Nephron (organoid): ENCODE measurements around the gene DBF4B.
A peak's percentile ranks its signal among the peaks of the same experiment; 100 is the strongest.
"Not testable (repeated sequence)": the region's sequence is repeated elsewhere in the genome, so short reads cannot be mapped to it uniquely, and the experiment has no call there.

Experiments used
- H3K27ac Mint-ChIP-seq, 3 experiments: 2 replicates each; pipeline ENCODE4 v1.8.0; 2020; ENCODE audit warnings: mixed read lengths in 3 of 3, mild to moderate bottlenecking in 2 of 3, moderate library complexity in 1 of 3
- H3K27me3 Mint-ChIP-seq: 2 replicates; pipeline ENCODE4 v1.8.0; 2021; ENCODE audit warnings: low read depth, mild to moderate bottlenecking, moderate library complexity, mixed read lengths
- H3K36me3 Mint-ChIP-seq: 2 replicates; pipeline ENCODE4 v1.8.0; 2020; ENCODE audit warnings: low read depth, mixed read lengths
- H3K4me1 Mint-ChIP-seq: 2 replicates; pipeline ENCODE4 v1.8.0; 2020; ENCODE audit warnings: mixed read lengths
- H3K4me3 Mint-ChIP-seq, 3 experiments: 2 replicates each; pipeline ENCODE4 v1.8.0; 2020; ENCODE audit warnings: mild to moderate bottlenecking in 3 of 3, mixed read lengths in 3 of 3, moderate library complexity in 2 of 3
- H3K9me3 Mint-ChIP-seq: 2 replicates; pipeline ENCODE4 v1.8.0; 2020; ENCODE audit warnings: mixed read lengths
- TF ChIP-seq, protein P1 (sequence below), 3 experiments: fragments of 200-600 bp; sonication (generic); IDR thresholded peaks; one replicate each; pipeline ENCODE4 v1.5.0; 2021; ENCODE audit warnings: antibody characterized with exemption in 3 of 3; ENCODE audit not compliant: unreplicated experiment in 3 of 3

DBF4B gene

DNA sequence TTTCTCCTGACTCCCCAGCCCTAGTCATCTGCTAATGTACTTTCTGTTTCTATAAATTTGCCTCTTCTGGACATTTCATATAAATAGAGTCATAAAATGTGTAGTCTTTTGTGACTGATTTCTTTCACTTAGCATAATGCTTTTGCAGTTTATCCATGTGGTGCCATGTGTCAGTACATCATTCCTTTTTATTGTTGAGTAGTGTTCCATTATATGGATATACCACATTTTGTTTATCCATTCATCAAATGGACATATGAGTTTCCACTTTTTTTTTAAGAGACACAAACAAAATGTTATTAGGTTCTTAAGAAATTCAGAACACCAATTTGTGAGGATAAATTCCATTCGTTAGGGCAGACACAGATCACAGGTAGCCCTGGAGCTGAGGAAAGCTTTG, 11.0 kb downstream of the DBF4B start:
- H3K36me3 Mint-ChIP-seq = peaks cover 55% of the 10 kb centered on the region
- no peak overlapping the region for H3K27ac Mint-ChIP-seq
- no peaks in the 10 kb centered on the region for H3K27me3 Mint-ChIP-seq
- TF ChIP-seq, protein P1, sequence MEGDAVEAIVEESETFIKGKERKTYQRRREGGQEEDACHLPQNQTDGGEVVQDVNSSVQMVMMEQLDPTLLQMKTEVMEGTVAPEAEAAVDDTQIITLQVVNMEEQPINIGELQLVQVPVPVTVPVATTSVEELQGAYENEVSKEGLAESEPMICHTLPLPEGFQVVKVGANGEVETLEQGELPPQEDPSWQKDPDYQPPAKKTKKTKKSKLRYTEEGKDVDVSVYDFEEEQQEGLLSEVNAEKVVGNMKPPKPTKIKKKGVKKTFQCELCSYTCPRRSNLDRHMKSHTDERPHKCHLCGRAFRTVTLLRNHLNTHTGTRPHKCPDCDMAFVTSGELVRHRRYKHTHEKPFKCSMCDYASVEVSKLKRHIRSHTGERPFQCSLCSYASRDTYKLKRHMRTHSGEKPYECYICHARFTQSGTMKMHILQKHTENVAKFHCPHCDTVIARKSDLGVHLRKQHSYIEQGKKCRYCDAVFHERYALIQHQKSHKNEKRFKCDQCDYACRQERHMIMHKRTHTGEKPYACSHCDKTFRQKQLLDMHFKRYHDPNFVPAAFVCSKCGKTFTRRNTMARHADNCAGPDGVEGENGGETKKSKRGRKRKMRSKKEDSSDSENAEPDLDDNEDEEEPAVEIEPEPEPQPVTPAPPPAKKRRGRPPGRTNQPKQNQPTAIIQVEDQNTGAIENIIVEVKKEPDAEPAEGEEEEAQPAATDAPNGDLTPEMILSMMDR (IDR thresholded peaks at IDR 0.05; ENCODE audit: unreplicated experiment in 3 of 3) = no peak
- no peak overlapping the region for H3K4me3 Mint-ChIP-seq
- peaks cover 5% of the 10 kb centered on the region for H3K9me3 Mint-ChIP-seq
- no peaks in the 10 kb centered on the region for H3K4me1 Mint-ChIP-seq

DNA sequence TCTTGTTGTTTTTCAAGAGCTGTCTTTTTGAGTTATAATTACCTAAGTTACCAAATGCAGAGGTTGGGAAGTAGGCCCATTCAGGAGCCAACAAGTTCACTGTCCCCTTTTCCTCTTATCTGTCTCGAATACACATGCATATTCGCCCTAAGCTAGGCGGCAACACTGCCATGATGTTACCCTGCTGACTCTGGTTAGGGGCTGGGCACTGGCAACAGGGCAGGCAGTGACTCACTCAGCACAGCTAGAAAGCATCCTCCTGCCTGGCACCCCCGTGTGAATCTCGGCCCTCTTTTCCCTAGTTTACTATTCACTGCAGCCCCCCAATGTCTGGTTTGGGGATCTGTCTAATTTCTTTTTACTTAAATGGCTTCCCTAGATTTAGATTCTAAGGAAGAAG, 13.8 kb downstream of the DBF4B start:
- Mint-ChIP-seq H3K27me3 (no peaks in the 10 kb centered on the region), H3K9me3 (peaks cover 5% of the 10 kb centered on the region), H3K36me3 (peaks cover 46% of the 10 kb centered on the region), H3K4me1 (no peaks in the 10 kb centered on the region), H3K4me3 (no peak overlapping the region), H3K27ac (no peak overlapping the region)
- TF ChIP-seq, protein P1 (IDR thresholded peaks at IDR 0.05; ENCODE audit: unreplicated experiment in 3 of 3) = no peak

DNA sequence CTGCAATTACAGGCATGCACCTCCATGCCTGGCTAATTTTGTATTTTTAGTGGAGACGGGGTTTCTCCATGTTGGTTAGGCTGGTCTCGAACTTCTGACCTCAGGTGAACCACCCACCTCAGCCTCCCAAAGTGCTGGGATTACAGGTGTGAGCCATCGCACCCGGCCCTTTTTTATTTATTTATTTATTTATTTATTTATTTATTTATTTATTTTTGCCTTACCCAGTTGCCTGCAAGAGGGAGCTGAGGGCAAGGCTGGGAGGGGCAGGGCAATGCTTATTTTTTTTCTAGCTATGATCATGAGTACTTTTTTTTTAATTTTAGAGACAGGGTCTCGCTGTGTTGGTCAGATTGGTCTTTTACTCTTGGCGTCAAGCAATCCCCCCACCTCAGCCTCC, 17.7 kb downstream of the DBF4B start:
- H3K27ac Mint-ChIP-seq, H3K9me3 Mint-ChIP-seq, H3K27me3 Mint-ChIP-seq, H3K4me3 Mint-ChIP-seq, H3K4me1 Mint-ChIP-seq: not testable (repeated sequence)
- H3K36me3 Mint-ChIP-seq = peaks cover 31% of the 10 kb centered on the region

DNA sequence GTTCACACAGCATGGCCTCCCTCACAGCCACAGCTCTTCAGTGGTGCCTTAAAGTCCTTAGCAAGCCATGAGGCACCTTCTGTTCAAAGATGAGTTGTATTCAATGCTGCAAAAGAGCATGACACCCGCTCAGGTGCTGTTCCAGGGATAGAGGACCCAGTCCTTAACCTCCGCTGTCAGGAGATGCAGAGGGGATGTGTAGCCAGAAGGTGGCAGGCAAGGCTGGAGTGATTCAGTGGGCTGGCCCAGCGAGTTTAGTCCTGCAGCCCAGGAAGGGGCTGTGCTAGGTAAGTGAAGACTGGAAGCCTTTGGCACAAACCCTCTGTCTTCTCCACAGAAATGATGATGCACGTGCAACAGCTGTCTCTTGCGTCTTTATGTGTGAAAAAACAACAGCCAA, 25.3 kb downstream of the DBF4B start:
- peaks cover 24% of the 10 kb centered on the region for H3K36me3 Mint-ChIP-seq

DNA sequence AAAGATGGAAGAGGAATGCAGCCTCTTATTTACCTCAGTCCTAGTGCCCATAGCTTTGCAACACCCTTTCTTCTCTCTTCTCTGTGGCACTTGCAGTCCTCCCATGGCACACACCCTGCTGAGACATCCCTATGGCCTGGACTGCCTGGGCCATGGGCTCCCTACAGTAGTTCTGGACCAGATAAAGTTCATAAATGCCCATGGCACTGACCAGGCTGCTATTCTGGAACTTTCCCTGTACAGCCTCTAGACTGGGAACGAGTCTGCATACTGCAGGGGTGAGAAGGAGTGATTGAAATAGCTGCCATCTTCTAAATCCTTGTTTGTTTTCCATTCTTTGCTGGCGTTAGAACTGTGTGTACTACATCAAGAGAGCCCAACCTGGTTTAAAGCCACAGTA, 25.8 kb downstream of the DBF4B start:
- Mint-ChIP-seq H3K27me3 (no peaks in the 10 kb centered on the region), H3K36me3 (peaks cover 24% of the 10 kb centered on the region), H3K27ac (no peak overlapping the region), H3K4me3 (no peak overlapping the region), H3K9me3 (no peaks in the 10 kb centered on the region), H3K4me1 (no peaks in the 10 kb centered on the region)
- TF ChIP-seq, protein P1 (IDR thresholded peaks at IDR 0.05; ENCODE audit: unreplicated experiment in 3 of 3) = no peak

More for the DNA sequence above, 25.3 kb downstream of the DBF4B start:
- TF ChIP-seq, protein P1 (IDR thresholded peaks at IDR 0.05; ENCODE audit: unreplicated experiment in 3 of 3) = peak; percentile 34 to 51 (median 40)
- no peaks in the 10 kb centered on the region for H3K27me3 Mint-ChIP-seq
- no peaks in the 10 kb centered on the region for H3K9me3 Mint-ChIP-seq
- no peaks in the 10 kb centered on the region for H3K4me1 Mint-ChIP-seq
- no peak overlapping the region for H3K4me3 Mint-ChIP-seq
- H3K27ac Mint-ChIP-seq = no peak overlapping the region

DNA sequence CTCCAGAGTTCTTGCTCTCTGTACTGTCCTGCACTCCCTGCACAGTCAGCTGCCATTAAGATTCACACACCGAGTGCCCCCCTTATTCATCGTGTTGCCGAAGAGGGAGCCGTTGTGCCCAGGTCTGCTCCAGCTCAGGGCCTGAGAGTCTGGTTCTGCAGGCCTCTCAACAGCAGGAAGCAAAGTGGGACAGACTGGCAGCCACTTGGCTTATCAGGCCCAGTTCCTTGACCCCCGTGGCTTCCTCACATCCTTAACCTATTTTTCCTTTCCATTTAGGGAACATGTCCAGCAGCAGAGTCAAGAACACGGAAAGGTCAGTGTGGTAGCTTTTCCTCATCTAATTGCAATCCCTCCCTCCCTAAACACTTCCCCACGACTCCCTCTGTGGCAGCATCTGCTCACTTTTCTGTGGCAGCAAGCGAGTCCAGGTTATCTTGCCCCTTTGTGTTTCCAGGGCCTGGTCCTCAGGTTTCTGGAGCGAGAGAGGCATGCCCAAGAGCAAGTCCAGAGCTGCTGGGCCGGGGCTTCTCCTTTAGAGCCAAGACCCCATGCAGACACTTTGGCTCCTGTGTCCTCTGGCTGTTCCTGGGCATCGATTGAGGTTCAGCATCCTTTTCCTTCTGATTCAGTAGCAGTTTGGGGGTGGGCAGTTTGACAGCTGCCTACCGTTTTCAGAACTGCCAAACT, 28.2 kb downstream of the DBF4B start:
- Mint-ChIP-seq H3K36me3 (peaks cover 10% of the 10 kb centered on the region), H3K27ac (no peak overlapping the region), H3K4me1 (no peaks in the 10 kb centered on the region), H3K27me3 (no peaks in the 10 kb centered on the region), H3K9me3 (no peaks in the 10 kb centered on the region), H3K4me3 (no peak overlapping the region)
- TF ChIP-seq, protein P1 (IDR thresholded peaks at IDR 0.05; ENCODE audit: unreplicated experiment in 3 of 3) = no peak
